Activated naive CD8-positive, alpha-beta T cell treated with anti-CD3 and anti-CD28 coated beads, Interleukin-2, amount 10 ng/mL, durations not matched to agents 7 days and 5 days (primary cell): Measurements from ENCODE around the gene ABHD6. TPM values are rescaled to one million over a fixed set of nuclear protein-coding genes. Genes with fewer than 3 reads are reported as not detected.

Experiments used
- ATAC-seq: fragments of 150-1000 bp; cut with Tn5 transposase; one replicate; pipeline ENCODE4 v1.10.0; 2021; ENCODE audit warnings: low read depth, moderate library complexity
- POLR2A ChIA-PET: fragments of 350-600 bp; sonication (Branson Sonifier 250); formaldehyde crosslinking; loops from one replicate; lab custom pipeline; 2021; ENCODE audit warnings: antibody characterized with exemption; lab: Charles Lee
- DNase-seq: peaks from one replicate; pipeline ENCODE4 v3.0.0; 2021
- H3K27ac Mint-ChIP-seq: one replicate; pipeline ENCODE4 v1.8.0; 2022; ENCODE audit warnings: mild to moderate bottlenecking, mixed read lengths
- H3K27me3 Mint-ChIP-seq: one replicate; pipeline ENCODE4 v1.8.0; 2022; ENCODE audit warnings: mild to moderate bottlenecking, moderate library complexity, mixed read lengths
- H3K36me3 Mint-ChIP-seq: one replicate; pipeline ENCODE4 v1.8.0; 2021; ENCODE audit warnings: mild to moderate bottlenecking, mixed read lengths
- H3K4me1 Mint-ChIP-seq: one replicate; pipeline ENCODE4 v1.8.0; 2021; ENCODE audit warnings: mixed read lengths
- H3K4me3 Mint-ChIP-seq: one replicate; pipeline ENCODE4 v1.8.0; 2022; ENCODE audit warnings: mild to moderate bottlenecking, moderate library complexity, mixed read lengths
- H3K9me3 Mint-ChIP-seq: one replicate; pipeline ENCODE4 v1.8.0; 2021; ENCODE audit warnings: mixed read lengths
- total RNA-seq, 2 experiments: library from RNA; stranded (reverse); gene quantifications; one replicate each; pipeline ENCODE4 v1.2.3, GENCODE V29; 2021

ABHD6 gene
- total RNA-seq = 1 to 10 TPM; 4.4 to 5.3 TPM

GRCh38 chr3:58237238-58237940 is at the start of gene ABHD6:
Gene ABHD6 (plus strand): TSS chr3:58237792. CDS start chr3:58256587, 18,795 bp downstream.
- peak within 1 kb of the TSS; percentile 80 for H3K27ac Mint-ChIP-seq
- H3K4me1 Mint-ChIP-seq = peaks cover 13% of the 10 kb centered on the region
- ATAC-seq = peak; percentile 86
- H3K4me3 Mint-ChIP-seq = peak within 1 kb of the TSS; percentile 94
- DNase-seq = peak; percentile 93
- POLR2A ChIA-PET = interaction anchor here (2.8 kb wide), 1 partner anchor 69 kb away, joined by 11 read pairs; the partner anchor contains the start of genes HTD2 and RPP14
- H3K36me3 Mint-ChIP-seq = no peaks in the 10 kb centered on the region
- no peaks in the 10 kb centered on the region for H3K9me3 Mint-ChIP-seq
- peaks cover 28% of the 10 kb centered on the region for H3K27me3 Mint-ChIP-seq

GRCh38 chr3:58188173-58188564 is 49.4 kb upstream of the ABHD6 start:
- Mint-ChIP-seq H3K4me3 (no peak overlapping the region), H3K27ac (no peak overlapping the region), H3K4me1 (peaks cover 5% of the 10 kb centered on the region), H3K27me3 (peaks cover 2% of the 10 kb centered on the region), H3K9me3 (no peaks in the 10 kb centered on the region), H3K36me3 (no peaks in the 10 kb centered on the region)
- ATAC-seq (no peak), DNase-seq (no peak)
- POLR2A ChIA-PET = interaction anchor here (0.6 kb wide), 1 partner anchor 118 kb away, joined by 3 read pairs; the partner anchor contains the start of genes HTD2 and RPP14

- peaks cover 5% of the 10 kb centered on the region for H3K4me1 Mint-ChIP-seq
- H3K27ac Mint-ChIP-seq = no peak overlapping the region
- H3K27me3 Mint-ChIP-seq = peaks cover 2% of the 10 kb centered on the region
- no peak overlapping the region for H3K4me3 Mint-ChIP-seq
- no peaks in the 10 kb centered on the region for H3K9me3 Mint-ChIP-seq
- DNase-seq (no peak), ATAC-seq (no peak)
- POLR2A ChIA-PET = interaction anchor here (0.5 kb wide), 1 partner anchor 27 kb away, joined by 4 read pairs; no protein-coding TSS in a partner anchor
- H3K36me3 Mint-ChIP-seq = no peaks in the 10 kb centered on the region
Observed at GRCh38 chr3:58188921-58189451, 48.6 kb upstream of the ABHD6 start.

DNA sequence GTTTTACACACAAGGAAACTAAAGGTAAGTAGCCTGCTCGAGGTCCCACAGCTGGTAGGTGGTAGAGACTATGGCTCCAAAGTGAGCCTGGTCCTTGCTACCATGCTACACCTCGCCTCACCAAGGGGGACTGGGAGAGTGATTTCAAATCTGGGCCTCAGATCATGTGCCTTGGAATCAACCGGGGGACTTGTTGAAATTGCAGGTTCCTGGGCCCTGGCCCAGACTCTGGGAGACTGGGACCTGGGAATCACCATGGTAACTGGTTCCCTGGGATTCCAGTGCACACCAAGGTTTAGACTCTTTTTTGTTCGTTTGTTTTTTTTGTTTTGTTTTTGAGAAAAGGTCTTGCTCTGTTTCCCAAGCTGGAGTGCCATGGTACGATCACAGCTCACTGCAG is 47.9 kb upstream of the ABHD6 start:
- Mint-ChIP-seq H3K9me3 (no peaks in the 10 kb centered on the region), H3K27me3 (peaks cover 2% of the 10 kb centered on the region), H3K36me3 (no peaks in the 10 kb centered on the region), H3K4me1 (peaks cover 5% of the 10 kb centered on the region), H3K27ac (no peak overlapping the region), H3K4me3 (no peak overlapping the region)
- DNase-seq (no peak), ATAC-seq (no peak)
- POLR2A ChIA-PET = no interaction called here

GRCh38 chr3:58190291-58190690 is 47.3 kb upstream of the ABHD6 start:
- DNase-seq (no peak), ATAC-seq (no peak)
- H3K27me3 Mint-ChIP-seq = peaks cover 2% of the 10 kb centered on the region
- peaks cover 5% of the 10 kb centered on the region for H3K4me1 Mint-ChIP-seq
- H3K4me3 Mint-ChIP-seq = no peak overlapping the region
- POLR2A ChIA-PET = interaction anchor here (0.8 kb wide), 1 partner anchor 117 kb away, joined by 3 read pairs; no protein-coding TSS in a partner anchor
- no peak overlapping the region for H3K27ac Mint-ChIP-seq
- no peaks in the 10 kb centered on the region for H3K9me3 Mint-ChIP-seq
- H3K36me3 Mint-ChIP-seq = no peaks in the 10 kb centered on the region

DNA sequence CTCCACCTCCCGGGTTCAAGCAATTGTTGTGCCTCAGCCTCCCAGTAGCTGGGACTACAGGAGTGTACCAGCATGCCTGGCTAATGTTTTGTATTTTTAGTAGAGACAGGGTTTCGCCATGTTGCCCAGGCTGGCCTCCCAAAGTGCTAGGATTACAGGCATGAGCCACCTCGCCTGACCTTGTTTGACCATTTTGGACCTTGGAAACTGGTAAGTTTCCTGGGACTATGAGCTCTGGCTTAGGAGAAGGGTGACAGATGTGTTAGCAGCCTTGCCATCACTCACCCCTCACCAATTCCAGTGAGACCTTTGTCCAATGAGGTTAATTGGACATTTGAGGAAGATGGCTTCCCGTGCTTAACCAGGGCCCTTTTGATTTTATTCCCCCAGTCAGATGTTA is 46.7 kb upstream of the ABHD6 start:
- no peak for ATAC-seq
- Mint-ChIP-seq H3K27me3 (peaks cover 2% of the 10 kb centered on the region), H3K27ac (no peak overlapping the region), H3K9me3 (no peaks in the 10 kb centered on the region), H3K4me3 (no peak overlapping the region), H3K4me1 (peaks cover 5% of the 10 kb centered on the region), H3K36me3 (no peaks in the 10 kb centered on the region)
- POLR2A ChIA-PET = interaction anchor here (0.8 kb wide), 1 partner anchor 116 kb away, joined by 3 read pairs; no protein-coding TSS in a partner anchor
- no peak for DNase-seq

GRCh38 chr3:58191361-58191991 is 46.1 kb upstream of the ABHD6 start:
- Mint-ChIP-seq H3K36me3 (no peaks in the 10 kb centered on the region), H3K27me3 (peaks cover 2% of the 10 kb centered on the region), H3K27ac (no peak overlapping the region), H3K4me3 (no peak overlapping the region), H3K9me3 (no peaks in the 10 kb centered on the region), H3K4me1 (peaks cover 5% of the 10 kb centered on the region)
- DNase-seq (no peak), ATAC-seq (no peak)
- POLR2A ChIA-PET = no interaction called here

- Mint-ChIP-seq H3K27ac (no peak overlapping the region), H3K36me3 (no peaks in the 10 kb centered on the region), H3K27me3 (peaks cover 2% of the 10 kb centered on the region), H3K9me3 (no peaks in the 10 kb centered on the region), H3K4me1 (peaks cover 5% of the 10 kb centered on the region), H3K4me3 (no peak overlapping the region)
- POLR2A ChIA-PET = no interaction called here
- no peak for DNase-seq
- ATAC-seq = no peak
Observed at GRCh38 chr3:58192069-58192468, 45.5 kb upstream of the ABHD6 start.

- H3K4me3 Mint-ChIP-seq = no peak overlapping the region
- ATAC-seq (no peak), DNase-seq (no peak)
- H3K4me1 Mint-ChIP-seq = no peaks in the 10 kb centered on the region
- no peaks in the 10 kb centered on the region for H3K27me3 Mint-ChIP-seq
- H3K27ac Mint-ChIP-seq = no peak overlapping the region
- H3K9me3 Mint-ChIP-seq = no peaks in the 10 kb centered on the region
- H3K36me3 Mint-ChIP-seq = no peaks in the 10 kb centered on the region
- POLR2A ChIA-PET = interaction anchor here (0.7 kb wide), 1 partner anchor 20 kb away, joined by 3 read pairs; no protein-coding TSS in a partner anchor
Observed at GRCh38 chr3:58193682-58194407, 43.7 kb upstream of the ABHD6 start.

DNA sequence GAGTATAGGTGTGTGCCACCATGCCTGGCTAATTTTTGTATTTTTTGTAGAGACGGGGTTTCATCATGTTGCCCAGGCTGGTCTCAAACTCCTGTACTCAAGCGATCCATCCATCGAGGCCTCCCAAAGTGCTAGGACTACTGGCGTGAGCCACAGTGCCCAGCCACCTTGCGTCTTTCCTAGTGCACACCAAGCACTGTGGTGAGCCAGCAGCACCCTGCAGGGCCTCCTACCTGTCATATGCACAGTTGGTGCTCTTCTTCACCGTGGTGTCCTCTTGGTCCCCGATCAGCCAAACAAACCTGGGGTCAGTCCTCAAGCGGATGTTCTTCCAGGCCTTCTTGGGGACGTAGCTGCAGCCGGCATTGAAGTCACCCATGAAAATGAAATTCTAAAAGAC is 40.0 kb upstream of the ABHD6 start:
- no peak for DNase-seq
- Mint-ChIP-seq H3K36me3 (no peaks in the 10 kb centered on the region), H3K4me1 (peaks cover 2% of the 10 kb centered on the region), H3K27me3 (peaks cover 11% of the 10 kb centered on the region), H3K9me3 (no peaks in the 10 kb centered on the region), H3K4me3 (no peak overlapping the region), H3K27ac (no peak overlapping the region)
- ATAC-seq = no peak
- POLR2A ChIA-PET = no interaction called here

- peaks cover 13% of the 10 kb centered on the region for H3K27me3 Mint-ChIP-seq
- H3K36me3 Mint-ChIP-seq = peaks cover 2% of the 10 kb centered on the region
Observed at GRCh38 chr3:58198362-58198761, 39.2 kb upstream of the ABHD6 start.

GRCh38 chr3:58198804-58199203 is 38.8 kb upstream of the ABHD6 start:
- H3K4me3 Mint-ChIP-seq = no peak overlapping the region
- POLR2A ChIA-PET = no interaction called here
- peaks cover 13% of the 10 kb centered on the region for H3K27me3 Mint-ChIP-seq
- DNase-seq (no peak), ATAC-seq (no peak)
- H3K27ac Mint-ChIP-seq = no peak overlapping the region
- peaks cover 2% of the 10 kb centered on the region for H3K36me3 Mint-ChIP-seq
- peaks cover 2% of the 10 kb centered on the region for H3K9me3 Mint-ChIP-seq
- H3K4me1 Mint-ChIP-seq = peaks cover 2% of the 10 kb centered on the region

More at GRCh38 chr3:58198362-58198761, 39.2 kb upstream of the ABHD6 start:
- Mint-ChIP-seq H3K27ac (no peak overlapping the region), H3K4me1 (peaks cover 2% of the 10 kb centered on the region), H3K4me3 (no peak overlapping the region), H3K9me3 (peaks cover 2% of the 10 kb centered on the region)
- POLR2A ChIA-PET = no interaction called here
- ATAC-seq (no peak), DNase-seq (no peak)

GRCh38 chr3:58200121-58200709 is 37.4 kb upstream of the ABHD6 start:
- POLR2A ChIA-PET = no interaction called here
- Mint-ChIP-seq H3K4me1 (peaks cover 2% of the 10 kb centered on the region), H3K4me3 (no peak overlapping the region), H3K9me3 (peaks cover 2% of the 10 kb centered on the region), H3K27ac (no peak overlapping the region), H3K36me3 (peaks cover 2% of the 10 kb centered on the region), H3K27me3 (peaks cover 15% of the 10 kb centered on the region)
- DNase-seq (no peak), ATAC-seq (no peak)
